NCI-H2227 (cell line): ENCODE measurements around the gene PRND.
"Not testable (repeated sequence)": the region's sequence is repeated elsewhere in the genome, so short reads cannot be mapped to it uniquely, and the experiment has no call there.

Source experiments
- DNase-seq: peaks from one replicate; lab custom pipeline; 2025; ENCODE audit not compliant: unreplicated experiment; lab: John Stamatoyannopoulos, UW

PRND gene

GRCh38 chr20:4708036-4708435, 13.7 kb upstream of the PRND start:
- DNase-seq: no peak

GRCh38 chr20:4708856-4709255, 12.9 kb upstream of the PRND start:
- DNase-seq: no peak

- DNase-seq: no peak
These were observed 12.2 kb upstream of the PRND start for GRCh38 chr20:4709261-4710105.

GRCh38 chr20:4710106-4710475, 11.6 kb upstream of the PRND start:
- no peak for DNase-seq

- DNase-seq: no peak
These were observed 10.2 kb upstream of the PRND start for GRCh38 chr20:4711511-4711910.

GRCh38 chr20:4713401-4713800, 8.3 kb upstream of the PRND start:
- no peak for DNase-seq

- no peak for DNase-seq
These were observed 6.9 kb upstream of the PRND start for GRCh38 chr20:4714818-4715217.

GRCh38 chr20:4717816-4718570, 3.7 kb upstream of the PRND start:
- DNase-seq: no peak

- no peak for DNase-seq
These were observed 2.5 kb upstream of the PRND start for GRCh38 chr20:4719190-4719589.

- peak; percentile 81 for DNase-seq
These were observed 1.4 kb upstream of the PRND start for GRCh38 chr20:4720041-4720976.

GRCh38 chr20:4720977-4721349, 746 bp upstream of the PRND start:
- no peak for DNase-seq

- DNase-seq: no peak
These were observed 862 bp downstream of the PRND start for GRCh38 chr20:4722571-4722970.

GRCh38 chr20:4722993-4723392, 1.3 kb downstream of the PRND start:
- DNase-seq: no peak

GRCh38 chr20:4723553-4723952, 1.8 kb downstream of the PRND start:
- not testable (repeated sequence) for DNase-seq

GRCh38 chr20:4724459-4725262, 3.0 kb downstream of the PRND start:
- DNase-seq: no peak

GRCh38 chr20:4725263-4725550, 3.5 kb downstream of the PRND start:
- DNase-seq: no peak

- no peak for DNase-seq
These were observed 5.1 kb downstream of the PRND start for GRCh38 chr20:4726710-4727397.

- DNase-seq: no peak
These were observed 6.5 kb downstream of the PRND start for GRCh38 chr20:4728120-4728760.

- DNase-seq: no peak
These were observed 7.6 kb downstream of the PRND start for GRCh38 chr20:4729265-4729664.

GRCh38 chr20:4730780-4731179, 9.1 kb downstream of the PRND start:
- peak; percentile 79 for DNase-seq
